HL-60/S4 treated with retinoic acid at 250 ng/mL for 4 days and 3 days (cell line): ENCODE data around the gene FRMPD2.
"Not testable (repeated sequence)": the region's sequence is repeated elsewhere in the genome, so short reads cannot be mapped to it uniquely, and the experiment has no call there.

ENCODE experiments used
- in situ Hi-C: fragments of 300-500 bp; cut with MboI; formaldehyde crosslinking; loops from 2 replicates; pipeline ENCODE4 v1.7.0; 2022; ENCODE audit warnings: low sequenced_read_pairs

The FRMPD2 gene

DNA sequence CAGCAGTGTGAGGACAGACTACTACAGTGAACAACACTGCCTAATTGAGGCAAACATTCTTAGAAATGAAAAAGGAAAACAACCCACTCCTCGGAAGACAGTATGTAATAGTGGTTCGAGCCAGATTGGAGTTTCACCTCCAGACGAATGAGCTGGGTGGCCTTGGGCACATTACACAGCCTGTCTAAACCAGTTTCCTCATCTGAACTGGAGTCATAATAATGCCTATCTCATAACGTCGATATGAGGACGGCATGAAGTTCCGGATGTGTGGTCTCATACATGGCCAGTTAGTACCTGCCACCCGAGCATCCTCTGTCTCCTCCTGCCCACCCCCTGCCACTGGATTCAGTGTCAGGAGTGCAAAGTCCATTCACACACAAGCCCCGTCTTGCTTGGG, 15.8 kb upstream of the FRMPD2 start:
- in situ Hi-C loops: no loop called here

DNA sequence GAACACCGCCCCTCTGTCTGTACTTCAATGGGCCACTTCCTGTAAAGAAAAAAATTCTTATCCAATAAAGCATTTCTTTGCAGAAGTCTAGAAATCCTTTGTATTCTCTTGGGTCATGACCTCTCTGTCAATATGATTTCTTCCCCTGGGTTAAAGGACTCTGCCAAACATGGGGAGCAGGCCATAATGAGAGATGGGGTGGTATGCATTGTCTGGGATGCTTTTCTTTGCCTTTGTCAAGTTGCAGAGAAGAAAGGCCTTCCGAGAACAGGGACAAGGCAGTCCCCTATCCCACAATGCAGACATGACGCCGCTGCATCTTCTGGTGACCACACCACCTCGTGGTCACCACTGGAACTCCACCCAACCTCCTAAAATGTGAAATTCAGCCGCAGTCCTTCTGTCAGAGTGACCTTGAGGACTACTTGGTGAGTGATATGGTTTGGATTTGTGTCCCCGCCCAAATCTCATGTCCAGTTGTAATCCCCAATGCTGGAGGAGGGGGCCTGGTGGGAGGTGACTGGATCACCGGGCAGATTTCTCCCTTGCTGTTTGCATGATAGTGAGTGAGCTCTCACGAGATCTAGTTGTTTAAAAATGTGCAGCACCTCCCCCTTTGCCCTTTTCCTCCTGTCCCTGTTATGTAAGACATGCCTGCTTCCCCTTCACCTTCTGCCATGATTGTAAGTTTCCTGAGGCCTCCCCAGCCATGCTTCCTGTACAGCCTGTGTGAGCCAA, 15.2 kb upstream of the FRMPD2 start:
- in situ Hi-C loops: no loop called here

DNA sequence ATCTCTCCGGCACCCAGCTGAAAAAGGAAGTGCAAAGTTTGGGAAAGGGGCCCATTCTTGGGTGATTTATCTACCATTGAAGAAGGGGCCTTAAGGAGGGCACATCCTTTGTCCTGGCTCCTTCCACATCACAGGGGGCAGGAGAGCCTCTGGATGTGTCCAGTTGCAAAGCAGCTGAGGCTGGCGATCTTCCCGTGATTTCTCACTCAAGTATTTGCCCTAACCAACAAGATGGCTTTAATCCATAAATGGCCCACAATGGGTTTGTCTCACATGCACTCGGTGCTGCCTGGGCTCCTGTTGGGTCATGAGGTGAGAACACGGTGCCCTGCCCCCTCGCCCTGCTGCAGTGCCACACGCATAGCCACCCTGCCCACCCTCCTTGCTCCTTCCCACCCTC, 14.2 kb upstream of the FRMPD2 start:
- in situ Hi-C loops: no loop called here

DNA sequence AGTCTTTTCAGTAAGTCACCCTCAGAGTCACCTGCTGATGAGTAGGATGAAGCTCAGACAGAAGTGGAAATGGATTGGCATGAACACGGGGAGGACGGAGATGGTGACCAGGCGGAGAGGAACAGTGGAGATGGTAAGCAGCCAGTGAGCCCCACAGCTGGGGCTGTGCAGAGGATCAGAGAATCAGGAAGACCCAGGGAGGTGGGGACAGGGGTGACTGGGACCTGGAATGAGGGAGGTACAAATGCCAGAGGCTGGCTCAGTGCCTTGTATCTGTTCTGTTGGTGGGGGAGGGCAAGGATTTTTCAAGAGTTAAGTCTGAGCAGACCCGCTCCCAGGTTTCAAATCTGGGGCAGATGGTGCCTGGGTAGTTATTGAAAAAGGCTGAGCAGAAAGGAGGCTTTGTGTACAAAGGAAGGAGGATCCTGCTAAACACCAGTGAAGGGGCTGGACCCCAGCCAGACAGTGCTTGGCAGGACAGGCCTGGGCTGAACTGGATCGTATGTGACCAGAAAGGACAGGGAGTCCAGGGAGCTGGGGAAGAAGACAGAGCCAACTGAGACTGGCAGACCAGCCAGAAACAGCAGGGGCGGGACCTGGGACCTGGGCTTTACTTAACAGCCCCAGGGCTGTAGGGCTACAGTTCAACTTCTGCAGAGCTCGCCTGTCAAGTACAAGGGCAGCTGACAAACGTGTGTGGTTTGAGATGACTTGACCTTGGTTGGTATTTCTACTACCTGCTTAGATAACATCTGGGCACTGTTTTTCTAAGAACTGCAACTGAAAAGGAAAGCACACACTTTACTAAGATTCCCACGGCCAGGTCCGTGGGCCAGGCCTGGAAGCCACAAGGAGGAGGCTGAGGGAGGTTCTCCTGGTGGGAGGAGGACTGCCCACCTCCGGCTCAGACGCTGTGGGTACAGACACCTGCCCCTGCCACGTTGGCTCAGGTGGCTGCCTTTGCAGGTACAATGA, 13.2 kb upstream of the FRMPD2 start:
- in situ Hi-C loops: no loop called here

DNA sequence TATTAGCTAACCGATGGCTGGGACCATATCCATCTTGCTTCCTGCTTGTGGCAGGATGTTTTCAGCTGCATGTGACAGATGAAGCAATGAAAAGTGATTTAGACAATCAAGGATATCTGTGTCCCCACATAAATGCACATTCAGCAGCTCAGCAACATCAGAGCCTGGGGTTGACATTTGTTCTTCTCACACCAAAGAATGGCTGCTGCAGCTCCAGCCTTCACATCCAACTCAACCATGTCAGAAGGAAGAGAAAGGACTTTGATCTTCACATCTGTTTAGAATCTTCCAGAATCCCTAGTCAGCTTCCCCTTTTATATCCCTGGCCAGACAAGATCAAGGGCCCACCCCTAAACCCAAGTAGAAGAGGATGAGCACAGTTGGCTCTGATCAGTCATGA, 11.9 kb upstream of the FRMPD2 start:
- in situ Hi-C loops: no loop called here

DNA sequence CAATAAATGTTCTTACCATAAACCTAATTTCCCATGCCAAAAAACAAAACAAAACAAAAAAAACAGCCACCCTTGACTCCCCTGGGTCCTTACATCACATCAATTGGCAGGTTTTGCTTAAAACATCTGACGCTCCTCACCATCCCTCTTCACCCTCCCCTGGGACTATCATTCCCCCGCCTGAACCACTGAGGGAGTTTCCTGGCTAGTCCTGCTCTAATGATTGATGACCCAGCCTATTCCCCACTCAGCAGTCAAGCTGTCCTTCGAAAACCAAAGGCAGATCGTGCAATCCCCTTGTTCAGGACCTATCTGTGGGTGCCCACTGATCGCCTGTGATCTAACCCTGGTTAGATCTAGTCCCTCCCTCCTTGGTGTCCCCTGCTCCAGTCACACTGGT, 11.2 kb upstream of the FRMPD2 start:
- in situ Hi-C loops: no loop called here

DNA sequence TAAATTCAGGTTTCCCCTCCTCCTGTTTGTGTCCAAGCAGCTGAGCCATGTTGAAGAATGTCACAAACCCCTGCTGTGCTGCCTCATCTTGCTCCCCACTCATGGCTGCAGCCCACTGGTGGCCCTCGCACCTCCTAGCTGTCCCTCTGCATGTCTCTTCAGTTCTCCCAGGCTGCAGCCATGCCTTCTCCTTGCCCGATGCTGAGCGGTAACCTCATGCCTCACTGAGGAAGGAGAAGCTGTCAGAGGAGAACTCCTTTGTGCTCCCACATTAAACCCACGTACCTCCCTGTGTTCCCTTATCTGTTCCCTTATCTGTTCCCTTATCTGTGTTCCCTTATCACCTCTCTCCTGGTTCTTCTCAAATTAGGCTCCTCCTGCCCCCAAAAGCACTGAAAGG, 10.3 kb upstream of the FRMPD2 start:
- in situ Hi-C loops: no loop called here

DNA sequence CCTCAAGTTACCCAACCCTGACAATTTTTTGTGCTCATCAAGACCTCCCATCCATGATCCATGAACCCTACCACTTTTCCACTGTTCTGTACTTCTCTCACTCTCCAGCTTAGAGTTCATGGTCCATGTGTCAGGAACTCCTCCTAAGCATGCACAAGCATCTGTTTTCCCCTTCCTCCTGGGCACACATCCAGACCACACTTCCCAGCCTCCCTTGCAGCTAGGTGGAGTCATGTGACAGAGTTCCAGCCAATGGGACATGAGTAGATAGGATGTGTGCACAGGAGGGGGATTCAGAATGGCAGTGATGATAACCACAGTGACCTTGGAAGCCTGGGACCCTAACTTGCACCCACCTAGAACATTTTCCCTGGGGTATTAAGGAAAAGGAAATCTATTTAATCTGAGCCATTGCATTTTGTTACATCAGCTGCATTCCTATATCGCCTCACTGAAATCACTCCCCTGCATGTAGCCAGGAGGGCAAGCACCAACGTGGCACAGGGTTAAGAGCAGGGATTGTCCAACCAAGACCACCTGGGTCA, 9.6 kb upstream of the FRMPD2 start:
- in situ Hi-C loops: no loop called here

DNA sequence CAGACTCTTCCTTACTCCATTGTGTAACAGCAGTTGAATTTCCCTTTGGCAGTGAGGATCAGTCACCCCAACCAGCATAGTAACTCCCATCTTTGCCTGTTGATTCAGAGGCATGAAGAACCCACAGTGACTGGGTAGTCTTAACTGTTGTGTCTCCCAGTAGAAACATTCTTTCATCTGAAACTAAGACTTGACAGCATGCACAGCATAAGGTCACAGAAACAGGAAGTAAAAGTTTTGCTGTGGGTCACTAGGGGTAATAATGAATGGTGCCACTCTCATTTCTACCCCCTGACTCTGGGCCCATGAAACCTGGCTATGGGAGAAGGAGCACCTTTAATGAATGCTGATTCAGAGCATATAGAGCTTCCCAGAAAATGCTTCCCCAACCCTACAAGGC, 8.3 kb upstream of the FRMPD2 start:
- in situ Hi-C loops: no loop called here

DNA sequence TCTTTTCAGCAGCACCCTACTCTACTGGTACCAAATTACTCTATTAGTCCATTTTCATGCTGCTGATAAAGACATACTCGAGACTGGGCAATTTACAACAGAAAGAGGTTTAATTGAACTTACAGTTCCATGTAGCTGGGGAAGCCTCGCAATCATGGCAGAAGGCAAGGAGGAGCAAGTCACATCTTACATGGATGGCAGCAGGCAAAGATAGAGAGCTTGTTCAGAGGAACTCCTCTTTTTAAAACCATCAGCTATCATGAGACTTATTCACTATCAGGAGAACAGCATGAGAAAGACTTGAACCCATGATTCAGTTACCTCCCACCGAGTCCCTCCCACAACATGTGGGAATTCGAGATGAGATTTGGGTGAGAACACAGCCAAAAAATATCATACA, 7.2 kb upstream of the FRMPD2 start:
- in situ Hi-C loops: not testable (repeated sequence)

DNA sequence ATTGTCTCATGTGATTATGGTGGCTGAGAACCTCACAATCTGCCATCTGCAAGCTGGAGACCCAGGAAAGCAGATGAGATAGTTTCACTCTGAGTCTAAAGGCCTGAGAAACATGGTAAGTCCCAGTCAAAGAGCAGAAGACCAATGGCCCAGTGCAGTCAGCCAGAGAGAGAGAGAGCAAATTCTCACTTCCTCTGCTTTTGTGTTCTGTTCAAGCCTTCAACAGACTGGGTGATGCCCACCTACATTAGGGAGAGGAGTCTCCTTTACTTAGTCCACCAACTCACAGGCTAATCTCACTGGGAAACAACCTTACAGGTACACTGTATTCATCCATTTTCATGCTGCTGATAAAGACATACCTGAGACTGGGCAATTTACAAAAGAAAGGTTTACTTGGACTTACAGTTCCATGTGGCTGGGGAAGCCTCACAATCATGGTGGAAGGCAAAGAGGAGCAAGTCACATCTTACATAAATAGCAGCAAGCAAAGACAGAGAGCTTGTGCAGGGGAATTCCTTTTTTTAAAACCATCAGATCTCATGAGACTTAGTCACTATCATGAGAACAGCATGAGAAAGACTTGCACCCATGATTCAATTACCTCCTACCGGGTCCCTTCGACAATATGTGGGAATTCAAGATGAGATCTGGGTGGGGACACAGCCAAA, 4.7 kb upstream of the FRMPD2 start:
- in situ Hi-C loops: no loop called here

DNA sequence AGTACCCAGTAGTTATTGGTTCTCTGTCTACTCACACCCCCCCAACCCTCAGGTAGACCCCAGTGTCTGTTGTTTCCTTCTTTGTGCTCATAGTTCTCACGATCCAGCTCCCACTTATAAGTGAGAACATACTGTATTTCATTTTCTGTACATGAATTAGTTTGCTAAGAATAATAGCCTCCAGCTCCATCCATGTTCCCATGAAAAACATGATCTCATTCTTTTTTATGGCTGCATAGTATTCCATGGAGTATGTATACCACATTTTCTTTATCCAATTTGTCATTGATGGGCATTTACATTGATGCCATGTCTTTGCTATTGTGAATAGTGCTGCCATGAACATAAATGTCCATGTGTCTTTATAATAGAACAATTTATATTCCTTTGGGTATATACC, 2.6 kb upstream of the FRMPD2 start:
- in situ Hi-C loops: no loop called here

DNA sequence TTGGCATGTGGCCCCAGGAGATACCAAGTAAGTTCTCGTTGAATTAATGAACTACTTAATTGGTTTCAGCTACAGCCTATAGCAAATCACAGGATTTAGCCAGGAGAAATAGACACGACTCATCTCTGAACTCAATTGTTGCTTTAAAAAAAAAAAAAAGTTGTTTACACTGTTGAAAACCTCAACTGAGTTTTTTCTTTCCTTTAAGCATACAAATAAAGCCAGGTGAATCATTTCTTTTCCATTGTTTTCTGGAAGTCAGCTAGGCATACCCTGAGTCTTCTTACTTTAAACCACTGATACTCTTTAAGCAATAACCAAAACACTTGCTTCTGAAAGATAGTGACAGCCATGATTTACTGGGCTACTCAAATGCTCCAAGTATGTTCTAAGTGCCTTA, 755 bp downstream of the FRMPD2 start:
- in situ Hi-C loops: no loop called here

DNA sequence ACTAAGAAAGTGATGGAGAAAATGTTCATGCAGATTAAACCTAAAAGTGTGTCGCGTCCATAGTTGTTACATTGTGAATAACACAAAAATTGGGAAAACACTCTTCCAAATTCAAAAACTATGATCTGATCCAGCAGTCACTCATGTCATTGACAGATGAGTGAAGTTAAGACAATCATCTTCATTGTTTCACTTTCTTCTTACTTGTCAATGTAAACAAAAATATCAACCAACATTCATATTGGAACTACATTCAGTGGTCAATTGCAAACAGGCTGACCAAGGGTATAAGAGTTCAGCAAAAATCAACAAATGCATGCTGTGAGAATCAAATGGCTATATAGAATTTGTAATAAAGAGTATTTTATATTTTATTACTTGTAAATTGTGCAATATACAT, 1.8 kb downstream of the FRMPD2 start:
- in situ Hi-C loops: no loop called here

DNA sequence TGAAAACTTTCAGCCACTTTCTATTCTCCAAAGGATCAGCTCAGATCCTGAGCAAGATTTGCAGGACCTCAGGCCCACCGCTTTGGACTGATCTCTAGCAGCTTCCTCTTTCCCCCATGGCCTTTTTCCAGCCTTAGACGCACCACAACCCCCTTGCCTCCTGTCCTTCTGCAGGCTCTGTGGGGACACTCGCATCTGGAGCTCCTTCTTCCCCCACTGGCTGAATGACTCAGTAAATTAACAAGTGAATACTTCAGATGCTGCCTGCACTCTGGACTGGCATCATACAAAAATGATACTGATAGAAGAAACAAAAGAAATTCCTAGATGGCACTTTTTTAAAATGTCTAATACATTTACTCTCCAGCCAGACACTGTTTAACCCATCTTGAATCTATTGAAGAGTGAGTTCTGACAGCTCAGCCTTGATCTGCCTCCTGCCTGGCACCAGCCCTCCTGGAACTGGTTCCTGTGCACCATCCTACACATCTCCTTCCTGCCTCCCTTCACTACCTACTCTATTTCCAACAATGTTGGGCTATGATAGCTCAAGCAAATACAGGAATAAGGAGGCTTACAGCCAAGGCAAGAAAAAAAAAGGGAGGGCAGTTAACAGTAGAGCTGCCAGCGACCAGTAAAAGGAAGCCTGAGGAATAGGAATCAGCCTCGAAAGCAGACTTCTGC, 3.3 kb downstream of the FRMPD2 start:
- in situ Hi-C loops: no loop called here

DNA sequence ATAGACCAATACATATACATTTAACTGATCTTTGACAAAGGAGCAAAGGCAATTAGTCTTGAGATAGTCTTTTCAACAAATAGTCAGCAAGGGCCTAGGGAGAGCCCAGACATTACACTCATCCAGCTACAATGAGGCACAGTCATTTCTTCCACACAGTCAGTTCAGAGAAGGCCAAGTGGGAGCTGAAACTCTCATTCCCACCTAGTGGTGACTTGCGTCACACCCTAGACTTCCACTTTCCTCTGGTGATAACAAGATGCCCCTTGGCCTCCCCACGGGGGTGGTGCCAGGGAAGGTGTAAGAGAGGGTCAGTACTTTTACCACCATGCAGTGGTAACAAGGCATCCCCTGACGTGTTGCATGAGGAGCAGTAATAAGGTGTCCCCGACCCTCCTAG, 8.0 kb downstream of the FRMPD2 start:
- in situ Hi-C loops: no loop called here

DNA sequence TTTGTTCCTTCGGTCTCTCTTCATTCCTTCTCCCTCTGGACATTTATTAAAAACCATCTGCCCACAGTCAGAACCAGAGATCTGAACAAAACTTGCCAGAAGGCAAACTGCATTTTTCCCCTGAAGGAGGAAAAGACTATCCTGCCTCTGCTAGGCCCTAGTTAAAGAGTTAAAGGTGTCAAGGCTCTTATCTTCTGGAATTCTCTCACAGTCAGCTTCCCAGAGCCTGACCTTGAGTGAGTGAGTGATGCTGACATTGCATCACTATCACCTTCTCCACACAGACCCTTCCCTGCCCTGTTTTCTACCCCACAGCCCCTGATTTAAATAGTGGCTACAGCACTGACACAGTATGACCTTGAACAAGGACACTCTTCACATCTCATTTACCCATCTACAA, 16.4 kb downstream of the FRMPD2 start:
- in situ Hi-C loops: no loop called here

DNA sequence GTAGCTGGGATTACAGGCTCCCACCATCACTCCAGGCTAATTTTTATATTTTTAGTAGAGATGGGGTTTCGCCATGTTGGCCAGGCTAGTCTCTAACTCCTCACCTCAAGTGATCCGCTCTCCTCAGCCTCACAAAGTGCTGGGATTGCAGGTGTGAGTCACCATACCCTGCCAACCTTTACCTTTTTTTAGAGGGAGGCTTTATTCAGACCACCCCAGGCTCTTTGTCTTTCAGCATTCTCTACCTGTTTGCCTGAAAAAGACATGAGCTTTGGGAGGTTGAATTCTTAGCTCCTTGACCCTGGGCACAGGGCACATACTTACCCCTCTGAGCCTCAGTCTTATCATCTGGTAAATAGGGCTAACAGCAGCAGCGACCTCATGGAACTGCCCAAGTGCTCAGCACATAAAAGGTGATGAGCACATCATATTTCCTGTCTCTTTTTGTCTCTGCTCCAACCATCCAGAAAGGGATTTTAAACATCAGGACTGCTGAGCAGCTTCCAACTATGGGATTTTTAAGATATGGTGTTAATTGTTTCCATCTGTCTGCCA, 17.0 kb downstream of the FRMPD2 start:
- in situ Hi-C loops: no loop called here

DNA sequence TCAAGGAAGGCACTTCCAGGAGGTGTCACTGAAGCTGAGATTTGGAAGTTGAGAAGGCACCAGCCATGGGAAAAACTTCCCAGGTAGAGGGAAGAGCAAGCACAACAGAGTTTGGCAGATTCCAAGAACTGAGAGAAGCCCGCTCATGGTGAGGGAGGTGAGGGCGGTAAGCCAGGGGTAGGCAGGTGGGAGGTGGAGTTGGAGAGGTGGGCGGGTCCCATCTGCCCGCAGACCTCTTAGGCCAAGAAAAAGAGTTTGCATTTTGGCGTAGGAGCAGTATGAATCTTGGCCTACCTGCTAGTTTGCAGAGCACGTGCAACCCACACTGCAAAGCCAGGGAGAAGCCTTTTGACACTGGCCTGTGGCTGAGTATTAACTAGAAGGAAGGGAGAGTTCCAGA, 18.8 kb downstream of the FRMPD2 start:
- in situ Hi-C loops: no loop called here

DNA sequence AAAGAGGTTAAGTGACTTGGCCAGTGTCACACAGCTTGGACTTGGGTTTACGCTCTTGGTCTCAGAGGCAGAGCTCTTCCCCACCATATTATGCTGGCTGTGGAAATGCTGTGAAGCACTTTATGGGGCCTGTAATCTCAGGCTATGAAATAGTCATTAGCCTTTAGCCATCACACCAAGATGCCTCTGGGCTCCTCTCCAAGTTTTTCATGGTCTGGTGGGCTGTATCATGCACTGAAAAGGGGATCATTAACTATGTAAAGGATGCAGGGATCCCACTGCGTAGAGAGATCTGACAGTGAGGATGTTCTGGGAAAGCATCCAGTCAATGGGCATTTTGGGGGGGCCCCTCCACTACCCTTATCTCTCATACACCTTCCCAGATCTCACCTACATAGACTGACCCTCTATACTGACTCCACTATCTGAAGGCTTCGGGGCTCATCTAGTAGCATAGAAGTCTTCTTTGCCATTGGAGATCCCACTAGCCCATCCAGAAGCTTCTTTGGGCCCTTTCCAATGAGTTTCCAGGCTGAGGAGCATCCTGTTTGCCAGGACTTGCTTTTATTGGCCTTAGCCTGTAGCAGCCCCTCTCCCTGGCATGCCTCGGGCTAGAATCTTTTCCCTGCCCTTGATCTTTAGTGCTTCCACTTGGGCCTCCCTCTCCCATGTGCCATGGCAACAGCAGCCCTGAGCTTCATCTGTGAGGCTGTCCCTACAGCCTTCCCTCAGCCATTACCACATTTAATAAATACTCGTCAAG, 19.6 kb downstream of the FRMPD2 start:
- in situ Hi-C loops: no loop called here
